Transverse colon (tissue), 4 donors: Measurements from ENCODE around the gene FAM72B.
"Not testable (repeated sequence)": the region's sequence is repeated elsewhere in the genome, so short reads cannot be mapped to it uniquely, and the experiment has no call there.

Source experiments
- EP300 ChIP-seq: sonication (generic); formaldehyde crosslinking; IDR thresholded peaks from one replicate; pipeline ENCODE4 v1.6.1; 2017; ENCODE audit warnings: antibody characterized with exemption, low read depth
- POLR2A ChIP-seq: fragments of 450-650 bp; IDR thresholded peaks from one replicate; pipeline ENCODE4 v1.6.1; 2016; ENCODE audit warnings: antibody characterized with exemption, mild to moderate bottlenecking, moderate library complexity
- POLR2AphosphoS5 ChIP-seq, 3 donors: sonication (generic); formaldehyde crosslinking; IDR thresholded peaks; one replicate each; pipeline ENCODE4 v1.6.1; 2016; ENCODE audit warnings: antibody characterized with exemption in 3 of 3
- TF ChIP-seq, protein P1 (sequence below), 5 experiments: fragments of 200-600 bp in 3 of 5; fragments of 450-650 bp in 2 of 5; sonication (generic) in 3 of 5; IDR thresholded peaks; 1 replicate in 2 of 5; 2 replicates in 3 of 5; pipeline ENCODE4 v1.5.1; 2016 to 2017; ENCODE audit warnings: antibody characterized with exemption in 5 of 5, inconsistent platforms in 3 of 5, mild to moderate bottlenecking in 2 of 5, moderate library complexity in 1 of 5

GRCh38 chr1:121131494-121131893 is 52.6 kb downstream of the FAM72B start:
- TF ChIP-seq, protein P1, sequence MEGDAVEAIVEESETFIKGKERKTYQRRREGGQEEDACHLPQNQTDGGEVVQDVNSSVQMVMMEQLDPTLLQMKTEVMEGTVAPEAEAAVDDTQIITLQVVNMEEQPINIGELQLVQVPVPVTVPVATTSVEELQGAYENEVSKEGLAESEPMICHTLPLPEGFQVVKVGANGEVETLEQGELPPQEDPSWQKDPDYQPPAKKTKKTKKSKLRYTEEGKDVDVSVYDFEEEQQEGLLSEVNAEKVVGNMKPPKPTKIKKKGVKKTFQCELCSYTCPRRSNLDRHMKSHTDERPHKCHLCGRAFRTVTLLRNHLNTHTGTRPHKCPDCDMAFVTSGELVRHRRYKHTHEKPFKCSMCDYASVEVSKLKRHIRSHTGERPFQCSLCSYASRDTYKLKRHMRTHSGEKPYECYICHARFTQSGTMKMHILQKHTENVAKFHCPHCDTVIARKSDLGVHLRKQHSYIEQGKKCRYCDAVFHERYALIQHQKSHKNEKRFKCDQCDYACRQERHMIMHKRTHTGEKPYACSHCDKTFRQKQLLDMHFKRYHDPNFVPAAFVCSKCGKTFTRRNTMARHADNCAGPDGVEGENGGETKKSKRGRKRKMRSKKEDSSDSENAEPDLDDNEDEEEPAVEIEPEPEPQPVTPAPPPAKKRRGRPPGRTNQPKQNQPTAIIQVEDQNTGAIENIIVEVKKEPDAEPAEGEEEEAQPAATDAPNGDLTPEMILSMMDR (IDR thresholded peaks at IDR 0.05) = not testable (repeated sequence)
- TF ChIP-seq POLR2A; POLR2AphosphoS5 (IDR thresholded peaks at IDR 0.05); EP300: not testable (repeated sequence)
